Esophagus (tissue), 2 donors: ENCODE data around the gene CCDC106. TPM values are rescaled to one million over a fixed set of nuclear protein-coding genes. Genes with fewer than 3 reads are reported as not detected.

Experiments
- H3K27ac ChIP-seq, 2 donors: one replicate each; pipeline ENCODE4 v1.5.1; 2013; ENCODE audit warnings: low read depth in 2 of 2, mild to moderate bottlenecking in 2 of 2, inconsistent platforms in 1 of 2, low read length in 1 of 2, moderate library complexity in 1 of 2
- H3K27me3 ChIP-seq, 2 donors: one replicate each; pipeline ENCODE4 v1.6.1; 2013; ENCODE audit warnings: low read length in 2 of 2, control low read depth in 1 of 2, mild to moderate bottlenecking in 1 of 2; ENCODE audit not compliant: insufficient read depth in 2 of 2, control insufficient read depth in 1 of 2
- H3K36me3 ChIP-seq, 2 donors: one replicate each; pipeline ENCODE4 v1.6.1; 2013; ENCODE audit warnings: low read length in 1 of 2; ENCODE audit not compliant: control insufficient read depth in 2 of 2, insufficient read depth in 2 of 2
- H3K4me1 ChIP-seq, 2 donors: one replicate each; pipeline ENCODE4 v1.6.1; 2013; ENCODE audit warnings: low read length in 1 of 2; ENCODE audit not compliant: control insufficient read depth in 2 of 2, insufficient read depth in 2 of 2
- H3K4me3 ChIP-seq, 2 donors: one replicate each; pipeline ENCODE4 v1.5.1; 2013; ENCODE audit warnings: low read length in 2 of 2, mild to moderate bottlenecking in 2 of 2, low read depth in 1 of 2, moderate library complexity in 1 of 2
- H3K9me3 ChIP-seq, 2 donors: one replicate each; pipeline ENCODE4 v1.6.1; 2013; ENCODE audit warnings: mild to moderate bottlenecking in 2 of 2, low read depth in 1 of 2, low read length in 1 of 2, moderate library complexity in 1 of 2; ENCODE audit not compliant: control insufficient read depth in 2 of 2, insufficient read depth in 1 of 2
- WGBS, 2 donors: extraction: QIAGEN DNeasy Blood & Tissue Kit; methylation state at CpG; one replicate each; pipeline ENCODE4 v1.1.7; 2013; 5-methylcytosine and 5-hydroxymethylcytosine counted together
- polyA plus RNA-seq, 2 donors: library from polyadenylated mRNA; stranded (reverse); fragments of 200-250 nt; gene quantifications; one replicate each; pipeline ENCODE4 v1.2.3, GENCODE V29; 2013
- donor health status: healthy with polysubstance abuse.
- donor health status: Bipolar disorder and iron deficiency.

Gene CCDC106
- polyA plus RNA-seq, 2 donors, result 5.6 to 9.1 TPM

DNA sequence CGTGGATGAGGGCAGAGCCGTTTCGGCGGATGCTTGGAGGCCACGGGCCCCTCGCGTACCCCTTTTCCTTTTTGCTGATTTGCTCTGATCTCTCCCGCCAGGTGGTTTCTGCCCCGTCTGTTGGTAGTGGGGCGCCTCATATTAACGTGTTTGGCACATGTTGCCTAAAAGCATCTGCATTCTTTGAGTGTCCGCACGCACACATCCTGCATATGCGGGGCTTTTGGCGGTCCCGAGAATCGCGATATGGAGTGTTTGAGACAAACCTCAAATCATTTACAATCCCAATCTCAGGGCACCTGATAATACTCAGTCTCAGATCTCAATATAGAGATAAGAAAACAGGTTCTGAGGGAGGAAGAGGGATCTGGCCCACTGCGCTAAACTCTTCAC, 7.6 kb downstream of the CCDC106 start:
- WGBS, 2 donors, result 0 to 1% methylated on average over 19 of the region's 19 CpGs

GRCh38 chr19:55656552-55656951, 8.5 kb downstream of the CCDC106 start:
- Histone ChIP-seq H3K4me3 (peak overlapping the region in 1 of 2 donors; percentile 90), H3K27ac (no peak overlapping the region), H3K9me3 (no peaks in the 10 kb centered on the region), H3K4me1 (peaks cover 12 to 19% of the 10 kb centered on the region in 2 donors), H3K36me3 (peaks cover 10 to 21% of the 10 kb centered on the region in 2 donors), H3K27me3 (no peaks in the 10 kb centered on the region)
- 43 to 44% methylated on average over 7 of the region's 7 CpGs for WGBS, 2 donors

More for the DNA sequence above, 7.6 kb downstream of the CCDC106 start:
- H3K4me1 ChIP-seq, result peaks cover 12 to 19% of the 10 kb centered on the region in 2 donors
- H3K27ac ChIP-seq, result peak overlapping the region; percentile 98 to 99
- peaks cover 5 to 12% of the 10 kb centered on the region in 2 donors for H3K36me3 ChIP-seq
- no peaks in the 10 kb centered on the region for H3K27me3 ChIP-seq
- H3K9me3 ChIP-seq, result no peaks in the 10 kb centered on the region
- peak overlapping the region; percentile 85 to 90 for H3K4me3 ChIP-seq

DNA sequence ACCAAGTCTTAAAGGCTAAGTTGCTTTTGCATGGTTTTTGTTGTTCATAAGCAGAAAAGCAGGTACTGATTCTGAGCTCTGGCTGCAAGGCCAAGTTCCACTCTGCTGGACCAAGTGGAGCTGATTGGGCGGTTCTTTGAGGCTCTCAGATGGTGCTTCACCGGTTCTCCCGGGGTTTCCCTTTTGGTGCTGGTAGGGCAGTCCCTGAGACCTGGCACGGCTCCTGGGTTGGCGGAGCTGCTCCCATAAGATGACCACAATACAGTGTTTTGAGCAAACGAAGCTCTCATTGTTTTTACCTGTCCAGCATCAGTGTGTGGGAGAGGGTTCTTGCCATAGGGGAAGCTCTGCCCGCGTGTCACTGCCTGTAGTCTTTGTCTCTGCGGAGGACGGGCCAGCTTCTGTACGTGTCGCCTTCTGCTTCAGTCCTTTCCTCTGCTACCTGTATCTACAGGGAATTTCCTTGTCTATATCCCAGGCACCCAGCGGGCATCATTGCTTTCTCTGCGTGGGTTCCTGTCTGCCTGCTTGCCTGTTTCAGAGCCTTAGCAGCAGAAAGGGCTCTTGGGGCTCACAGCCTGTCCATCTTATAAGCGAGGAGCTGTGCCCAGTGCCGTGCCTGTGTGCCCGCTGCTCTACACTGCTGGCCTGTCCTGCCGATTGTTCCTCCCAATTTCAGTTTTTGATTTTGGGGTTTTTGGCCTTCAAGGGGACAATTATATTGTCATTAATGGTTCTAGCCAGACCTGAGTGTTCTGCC, 9.2 kb downstream of the CCDC106 start:
- Histone ChIP-seq H3K27ac (peak overlapping the region in 1 of 2 donors; percentile 26), H3K4me3 (peak overlapping the region; percentile 7 to 90), H3K9me3 (no peaks in the 10 kb centered on the region), H3K4me1 (peaks cover 12 to 19% of the 10 kb centered on the region in 2 donors), H3K27me3 (no peaks in the 10 kb centered on the region), H3K36me3 (peaks cover 14 to 27% of the 10 kb centered on the region in 2 donors)
- 21 to 23% methylated on average over 18 of the region's 18 CpGs for WGBS, 2 donors

DNA sequence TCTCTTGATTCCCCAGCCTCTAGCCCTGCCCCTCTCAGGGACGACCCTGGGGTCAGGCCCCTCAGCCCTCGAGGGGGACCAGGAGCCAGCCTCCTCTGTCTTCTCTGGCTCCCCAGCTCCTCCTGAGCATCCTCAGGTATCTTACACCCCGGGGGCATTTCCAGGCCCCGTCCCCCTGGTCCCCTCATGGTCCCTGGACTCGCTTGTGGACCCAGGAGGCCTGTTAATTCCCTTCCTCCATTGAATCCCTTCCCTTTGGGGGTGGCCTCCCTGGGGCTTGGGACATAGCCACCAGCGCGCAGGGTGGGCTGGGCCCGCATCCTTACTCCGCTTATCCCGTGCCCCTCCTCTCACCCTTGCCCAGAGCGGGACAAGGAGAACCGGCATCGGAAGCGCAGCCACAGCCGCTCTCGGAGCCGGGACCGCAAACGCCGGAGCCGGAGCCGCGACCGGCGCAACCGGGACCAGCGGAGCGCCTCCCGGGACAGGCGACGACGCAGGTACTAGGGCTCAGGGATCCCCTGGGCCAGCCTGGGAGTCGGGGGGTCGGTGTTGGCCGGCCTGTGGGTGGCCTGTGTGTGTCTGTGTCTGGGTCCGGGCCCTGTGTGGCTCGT, 10.9 kb downstream of the CCDC106 start:
- no peak overlapping the region for H3K27ac ChIP-seq
- H3K9me3 ChIP-seq, result no peaks in the 10 kb centered on the region
- H3K27me3 ChIP-seq, result no peaks in the 10 kb centered on the region
- no peak overlapping the region for H3K4me3 ChIP-seq
- 90 to 91% methylated on average over 36 to 37 of the region's 37 CpGs for WGBS, 2 donors
- peaks cover 12 to 19% of the 10 kb centered on the region in 2 donors for H3K4me1 ChIP-seq
- peaks cover 28 to 43% of the 10 kb centered on the region in 2 donors for H3K36me3 ChIP-seq

GRCh38 chr19:55659822-55660221, 11.8 kb downstream of the CCDC106 start:
- Histone ChIP-seq H3K27me3 (no peaks in the 10 kb centered on the region), H3K27ac (no peak overlapping the region), H3K9me3 (no peaks in the 10 kb centered on the region), H3K36me3 (peaks cover 31 to 52% of the 10 kb centered on the region in 2 donors), H3K4me1 (peaks cover 12 to 19% of the 10 kb centered on the region in 2 donors), H3K4me3 (no peak overlapping the region)
- 68 to 74% methylated on average over 9 of the region's 9 CpGs for WGBS, 2 donors

DNA sequence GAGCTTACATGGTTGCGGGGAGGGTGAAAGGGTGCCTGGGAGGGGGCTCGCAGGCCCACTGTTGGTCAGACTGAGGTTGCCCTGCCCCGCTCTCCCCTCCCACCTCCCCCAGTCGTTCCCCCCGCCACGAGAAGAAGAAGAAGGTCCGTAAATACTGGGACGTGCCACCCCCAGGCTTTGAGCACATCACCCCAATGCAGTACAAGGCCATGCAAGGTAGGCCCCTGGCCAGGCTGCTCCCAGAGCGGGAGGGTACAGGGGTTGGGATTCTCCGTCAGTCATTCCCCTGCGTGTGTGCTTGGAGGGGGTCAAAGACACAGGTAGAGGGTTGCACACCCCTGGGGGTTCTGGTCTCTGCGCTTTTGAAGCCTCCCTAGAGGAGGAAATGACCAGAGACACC, 12.4 kb downstream of the CCDC106 start:
- WGBS, 2 donors, result 91% methylated on average over 11 to 12 of the region's 12 CpGs
- Histone ChIP-seq H3K27me3 (no peaks in the 10 kb centered on the region), H3K9me3 (no peaks in the 10 kb centered on the region), H3K4me3 (no peak overlapping the region), H3K36me3 (peaks cover 31 to 55% of the 10 kb centered on the region in 2 donors), H3K27ac (no peak overlapping the region), H3K4me1 (peaks cover 12 to 19% of the 10 kb centered on the region in 2 donors)

DNA sequence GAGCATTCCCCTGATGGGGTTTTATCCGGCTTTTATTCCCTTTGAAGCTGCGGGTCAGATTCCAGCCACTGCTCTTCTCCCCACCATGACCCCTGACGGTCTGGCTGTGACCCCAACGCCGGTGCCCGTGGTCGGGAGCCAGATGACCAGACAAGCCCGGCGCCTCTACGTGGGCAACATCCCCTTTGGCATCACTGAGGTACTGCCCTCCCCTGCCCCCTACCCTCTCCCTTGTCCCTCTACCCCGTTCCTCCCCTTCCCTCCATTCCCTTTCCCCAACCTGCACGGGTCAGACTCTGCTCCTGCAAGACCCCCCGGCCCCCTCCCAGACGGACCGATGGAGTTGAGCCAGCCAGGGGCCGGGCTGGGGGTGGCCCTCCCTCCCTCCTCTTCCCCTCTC, 13.0 kb downstream of the CCDC106 start:
- 77 to 83% methylated on average over 16 of the region's 16 CpGs for WGBS, 2 donors
- Histone ChIP-seq H3K4me1 (peaks cover 12 to 19% of the 10 kb centered on the region in 2 donors), H3K27me3 (no peaks in the 10 kb centered on the region), H3K36me3 (peaks cover 31 to 58% of the 10 kb centered on the region in 2 donors), H3K27ac (no peak overlapping the region), H3K9me3 (no peaks in the 10 kb centered on the region), H3K4me3 (no peak overlapping the region)

- Histone ChIP-seq H3K9me3 (no peaks in the 10 kb centered on the region), H3K27ac (no peak overlapping the region), H3K36me3 (peaks cover 31 to 67% of the 10 kb centered on the region in 2 donors), H3K27me3 (no peaks in the 10 kb centered on the region), H3K4me1 (peaks cover 12 to 17% of the 10 kb centered on the region in 2 donors), H3K4me3 (no peak overlapping the region)
- 67 to 71% methylated on average over 7 of the region's 7 CpGs for WGBS, 2 donors
Observed at GRCh38 chr19:55661826-55662225, 13.8 kb downstream of the CCDC106 start.

DNA sequence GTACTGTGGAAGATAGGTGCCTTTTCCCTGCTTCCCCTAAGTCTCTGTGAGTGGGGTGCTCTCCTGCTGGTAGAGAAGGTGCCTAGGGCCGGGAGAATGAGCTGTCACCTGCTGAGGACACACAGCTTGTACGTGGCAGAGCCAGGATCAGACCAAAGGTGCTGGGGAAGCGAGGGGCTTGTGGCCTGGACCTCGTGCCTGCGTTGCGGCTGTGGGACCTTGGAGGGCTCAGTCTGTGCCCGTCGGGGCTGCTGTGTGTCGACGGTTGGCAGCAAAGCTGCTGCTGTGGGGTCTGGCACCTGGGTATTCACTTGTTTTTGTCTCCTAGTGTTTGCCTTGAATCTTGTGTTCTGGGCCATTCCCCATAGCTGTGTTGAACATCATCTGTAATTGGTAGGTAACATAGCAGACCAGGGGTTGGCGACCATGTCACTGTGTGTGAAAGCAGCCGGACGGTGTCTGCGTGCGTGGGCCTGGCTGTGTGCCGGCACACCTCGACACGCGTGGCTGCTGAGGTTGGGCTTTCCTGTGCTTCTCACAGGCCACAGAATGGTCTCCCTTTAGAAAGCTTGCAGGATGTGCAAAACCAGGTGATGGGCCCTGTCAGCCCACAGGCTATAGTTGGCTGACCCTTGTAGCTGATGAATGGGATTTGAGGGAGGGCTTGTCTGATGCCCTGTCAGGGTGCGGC, 16.0 kb downstream of the CCDC106 start:
- WGBS, 2 donors, result 87 to 88% methylated on average over 18 to 20 of the region's 20 CpGs
- no peak overlapping the region for H3K27ac ChIP-seq
- H3K4me1 ChIP-seq, result peaks cover 5 to 9% of the 10 kb centered on the region in 2 donors
- no peaks in the 10 kb centered on the region for H3K27me3 ChIP-seq
- no peaks in the 10 kb centered on the region for H3K9me3 ChIP-seq
- H3K36me3 ChIP-seq, result peaks cover 36 to 84% of the 10 kb centered on the region in 2 donors
- H3K4me3 ChIP-seq, result no peak overlapping the region
